MM.1S (cell line): ENCODE results near the gene AUTS2.

ENCODE experiments used
- DNase-seq: peaks from one replicate; pipeline ENCODE4 v3.0.0-alpha.2; 2015
- H2AFZ ChIP-seq: fragments of 300-600 bp; sonication (generic); 2 replicates; pipeline ENCODE4 v1.6.0; 2016; ENCODE audit warnings: antibody characterized with exemption, low read length
- H3F3A ChIP-seq: fragments of 300-600 bp; sonication (generic); 2 replicates; pipeline ENCODE4 v1.6.1; 2016; ENCODE audit warnings: mild to moderate bottlenecking, antibody characterized with exemption, low read length, moderate library complexity, mixed read lengths; ENCODE audit not compliant: insufficient read depth
- H3K27ac ChIP-seq: fragments of 300-600 bp; sonication (generic); 2 replicates; pipeline ENCODE4 v1.5.1; 2016; ENCODE audit warnings: mild to moderate bottlenecking, low read length
- H3K27me3 ChIP-seq: fragments of 300-600 bp; sonication (generic); replicated peaks from 2 replicates; pipeline ENCODE4 v1.6.0; 2016; ENCODE audit warnings: low read length; ENCODE audit not compliant: insufficient read depth
- H3K36me3 ChIP-seq: fragments of 300-600 bp; sonication (generic); replicated peaks from 2 replicates; pipeline ENCODE4 v1.6.1; 2016; ENCODE audit warnings: mild to moderate bottlenecking, low read length, mixed read lengths; ENCODE audit not compliant: insufficient read depth
- H3K4me1 ChIP-seq: fragments of 300-600 bp; sonication (generic); 2 replicates; pipeline ENCODE4 v1.6.1; 2016; ENCODE audit warnings: low read length, mixed read lengths
- H3K4me2 ChIP-seq: fragments of 300-600 bp; sonication (generic); 2 replicates; pipeline ENCODE4 v1.6.0; 2016; ENCODE audit warnings: low read depth, low read length
- H3K4me3 ChIP-seq: fragments of 300-600 bp; sonication (generic); 2 replicates; pipeline ENCODE4 v1.5.1; 2016; ENCODE audit warnings: low read length, mixed read lengths
- H3K79me2 ChIP-seq: fragments of 300-600 bp; sonication (generic); 2 replicates; pipeline ENCODE4 v1.6.1; 2016; ENCODE audit warnings: mixed run types, low read length, mixed read lengths
- H3K9ac ChIP-seq: fragments of 300-600 bp; sonication (generic); 2 replicates; pipeline ENCODE4 v1.6.1; 2016; ENCODE audit warnings: low read length, mixed read lengths
- H3K9me2 ChIP-seq: fragments of 300-600 bp; sonication (generic); replicated peaks from 2 replicates; pipeline ENCODE4 v1.6.1; 2016; ENCODE audit warnings: mild to moderate bottlenecking, low read length, mixed read lengths; ENCODE audit not compliant: insufficient read depth
- H3K9me3 ChIP-seq: fragments of 300-600 bp; sonication (generic); replicated peaks from 2 replicates; pipeline ENCODE4 v1.6.1; 2016; ENCODE audit warnings: mild to moderate bottlenecking, low read length, mixed read lengths; ENCODE audit not compliant: insufficient read depth
- H4K20me1 ChIP-seq: fragments of 300-600 bp; sonication (generic); 2 replicates; pipeline ENCODE4 v1.6.1; 2016; ENCODE audit warnings: mild to moderate bottlenecking, low read length, moderate library complexity, mixed read lengths; ENCODE audit not compliant: insufficient read depth
- CTCF ChIP-seq: fragments of 300-600 bp; sonication (generic); IDR thresholded peaks from 2 replicates; pipeline ENCODE4 v1.5.1; 2016; ENCODE audit warnings: antibody characterized with exemption, low read length, mixed read lengths
- EZH2 ChIP-seq: fragments of 300-600 bp; sonication (generic); optimal IDR thresholded peaks from 2 replicates; pipeline ENCODE3; 2017; ENCODE audit warnings: low read depth, mild to moderate bottlenecking, antibody characterized with exemption, low read length, mixed read lengths
- EZH2phosphoT487 ChIP-seq: fragments of 300-600 bp; sonication (generic); IDR thresholded peaks from 2 replicates; pipeline ENCODE4 v1.6.1; 2018; ENCODE audit warnings: antibody characterized with exemption, low read length

AUTS2 gene

DNA sequence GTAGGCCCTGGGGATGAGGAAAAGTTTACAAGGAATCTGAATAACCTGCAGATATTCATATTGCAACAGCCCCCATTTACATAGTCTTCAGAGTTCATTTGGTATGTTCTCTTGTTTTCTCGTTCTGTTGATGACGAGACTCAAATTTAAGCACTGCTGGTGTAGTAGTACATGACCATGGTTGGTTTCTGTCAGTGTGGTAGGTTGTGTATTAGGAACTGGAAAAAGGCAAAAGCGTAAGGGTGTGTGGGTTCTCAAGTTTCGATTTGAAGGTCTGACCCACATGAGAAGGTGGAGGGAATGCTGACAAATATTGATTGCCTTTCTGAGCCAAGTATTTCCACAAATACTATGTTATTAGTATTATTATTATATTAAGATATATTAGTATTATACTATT is 151.7 kb downstream of the AUTS2 start:
- TF ChIP-seq EZH2phosphoT487: no peak
- no peak for TF ChIP-seq EZH2
- TF ChIP-seq CTCF: no peak
- no peaks in the 10 kb centered on the region for H3F3A ChIP-seq
- no peaks in the 10 kb centered on the region for H3K27me3 ChIP-seq
- no peaks in the 10 kb centered on the region for H3K9me3 ChIP-seq
- H3K79me2 ChIP-seq: no peaks in the 10 kb centered on the region
- H3K4me2 ChIP-seq: no peak overlapping the region
- H3K4me3 ChIP-seq: no peak overlapping the region
- H2AFZ ChIP-seq: no peak overlapping the region
- H3K27ac ChIP-seq: no peak overlapping the region
- H3K4me1 ChIP-seq: no peaks in the 10 kb centered on the region
- no peak overlapping the region for H3K9ac ChIP-seq
- no peaks in the 10 kb centered on the region for H3K36me3 ChIP-seq
- no peak for DNase-seq
- H3K9me2 ChIP-seq: no peaks in the 10 kb centered on the region
- no peaks in the 10 kb centered on the region for H4K20me1 ChIP-seq

- Histone ChIP-seq H4K20me1 (no peaks in the 10 kb centered on the region), H3F3A (no peaks in the 10 kb centered on the region)
Measured at GRCh38 chr7:69751026-69751425, 152.8 kb downstream of the AUTS2 start.

DNA sequence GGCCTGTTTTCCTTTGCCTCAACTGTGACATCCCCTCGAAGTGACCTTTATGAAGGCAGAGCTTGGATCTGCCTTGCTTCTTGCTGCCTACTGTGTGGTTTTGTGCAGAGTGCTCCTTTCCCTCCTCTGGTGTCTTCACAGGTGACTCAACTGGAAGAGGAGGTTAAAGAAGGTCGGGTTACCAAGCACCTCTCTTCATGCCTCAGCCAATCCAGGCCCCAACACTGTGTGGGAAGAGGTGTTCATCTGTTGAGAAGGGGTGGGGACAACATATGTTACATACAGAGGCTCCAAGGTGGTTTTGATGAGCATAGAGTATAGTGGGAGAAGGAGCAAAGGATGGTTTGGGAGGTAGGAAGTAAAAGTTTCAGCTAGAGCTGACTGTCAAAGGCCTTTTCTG is 155.7 kb downstream of the AUTS2 start:
- H3K4me1 ChIP-seq: no peaks in the 10 kb centered on the region
- DNase-seq: no peak

More at GRCh38 chr7:69751026-69751425, 152.8 kb downstream of the AUTS2 start:
- TF ChIP-seq EZH2phosphoT487: no peak
- no peak for TF ChIP-seq CTCF
- no peak for TF ChIP-seq EZH2
- Histone ChIP-seq H3K79me2 (no peaks in the 10 kb centered on the region), H2AFZ (no peak overlapping the region), H3K4me1 (no peaks in the 10 kb centered on the region), H3K4me3 (no peak overlapping the region), H3K4me2 (no peak overlapping the region), H3K27ac (no peak overlapping the region), H3K36me3 (no peaks in the 10 kb centered on the region), H3K27me3 (no peaks in the 10 kb centered on the region), H3K9ac (no peak overlapping the region), H3K9me3 (no peaks in the 10 kb centered on the region), H3K9me2 (no peaks in the 10 kb centered on the region)
- DNase-seq: no peak

More for the DNA sequence above, 155.7 kb downstream of the AUTS2 start:
- H2AFZ ChIP-seq: no peak overlapping the region
- no peak overlapping the region for H3K27ac ChIP-seq
- H3K9me2 ChIP-seq: no peaks in the 10 kb centered on the region
- H3K79me2 ChIP-seq: no peaks in the 10 kb centered on the region
- TF ChIP-seq EZH2phosphoT487 (no peak), EZH2 (no peak), CTCF (no peak)
- H3K36me3 ChIP-seq: no peaks in the 10 kb centered on the region
- H3K4me3 ChIP-seq: no peak overlapping the region
- no peak overlapping the region for H3K9ac ChIP-seq
- H4K20me1 ChIP-seq: no peaks in the 10 kb centered on the region
- H3K4me2 ChIP-seq: no peak overlapping the region
- H3F3A ChIP-seq: no peaks in the 10 kb centered on the region
- no peaks in the 10 kb centered on the region for H3K9me3 ChIP-seq
- no peaks in the 10 kb centered on the region for H3K27me3 ChIP-seq
